SKM-1 (cell line): ENCODE results near the gene NDUFA5.
A peak's percentile ranks its signal among the peaks of the same experiment; 100 is the strongest.

Experiments used
- DNase-seq: peaks from one replicate; lab custom pipeline; 2025; ENCODE audit not compliant: unreplicated experiment; lab: John Stamatoyannopoulos, UW

Gene NDUFA5

GRCh38 chr7:123557398-123558288 lies at the start of gene NDUFA5:
NDUFA5 (minus strand) TSS chr7:123557818; CDS start chr7:123557795, 23 bp downstream.
- DNase-seq: peak; percentile 98

- DNase-seq: no peak
Observed at GRCh38 chr7:123604739-123605138, 47.1 kb upstream of the NDUFA5 start.

GRCh38 chr7:123602648-123603047 lies 45.0 kb upstream of the NDUFA5 start:
- DNase-seq: no peak

GRCh38 chr7:123601530-123601929 lies 43.9 kb upstream of the NDUFA5 start, which contains the start of gene ASB15:
ASB15 (plus strand) TSS chr7:123601821; CDS start chr7:123614503, 12,682 bp downstream.
- no peak for DNase-seq

GRCh38 chr7:123600876-123601275 lies 43.3 kb upstream of the NDUFA5 start:
- DNase-seq: no peak

GRCh38 chr7:123599766-123600165 lies 42.1 kb upstream of the NDUFA5 start:
- no peak for DNase-seq

- DNase-seq: no peak
Observed at GRCh38 chr7:123598657-123599056, 41.0 kb upstream of the NDUFA5 start.

- DNase-seq: no peak
Observed at GRCh38 chr7:123594813-123595241, 37.2 kb upstream of the NDUFA5 start.

- no peak for DNase-seq
Observed at GRCh38 chr7:123588376-123588775, 30.8 kb upstream of the NDUFA5 start.

- DNase-seq: no peak
Observed at GRCh38 chr7:123583821-123584220, 26.2 kb upstream of the NDUFA5 start.

GRCh38 chr7:123581162-123581459 lies 23.5 kb upstream of the NDUFA5 start:
- no peak for DNase-seq

GRCh38 chr7:123580406-123581161 lies 23.0 kb upstream of the NDUFA5 start:
- no peak for DNase-seq

- no peak for DNase-seq
Observed at GRCh38 chr7:123579416-123579815, 21.8 kb upstream of the NDUFA5 start.

GRCh38 chr7:123573896-123574467 lies 16.4 kb upstream of the NDUFA5 start:
- no peak for DNase-seq

GRCh38 chr7:123573341-123573740 lies 15.7 kb upstream of the NDUFA5 start:
- no peak for DNase-seq

- DNase-seq: no peak
Observed at GRCh38 chr7:123571684-123572083, 14.1 kb upstream of the NDUFA5 start.

GRCh38 chr7:123571187-123571586 lies 13.6 kb upstream of the NDUFA5 start:
- DNase-seq: no peak

- DNase-seq: no peak
Observed at GRCh38 chr7:123570390-123571182, 13.0 kb upstream of the NDUFA5 start.

- DNase-seq: peak; percentile 20
Observed at GRCh38 chr7:123569352-123570010, 11.9 kb upstream of the NDUFA5 start.

- no peak for DNase-seq
Observed at GRCh38 chr7:123562121-123562520, 4.5 kb upstream of the NDUFA5 start.
